Posterior cingulate gyrus (tissue), 11 donors: Measurements from ENCODE around the gene SIGLEC10.

ENCODE experiments used
- DNase-seq, 10 donors: peaks; one replicate each; pipeline versions ENCODE4 v3.0.0 to v3.0.0-alpha.2; 2020 to 2021; ENCODE audit warnings: mixed read lengths in 3 of 10
- intact Hi-C: fragments of 100-400 bp; cut with DNase I; formaldehyde crosslinking; loops from one replicate; pipeline ENCODE4 v1.15.1; 2023

The SIGLEC10 gene

GRCh38 chr19:51398096-51398704 is 19.2 kb downstream of the SIGLEC10 start:
- intact Hi-C loops: loop anchor here (10.0 kb wide), 1 partner anchor 257 kb away; no protein-coding TSS in a partner anchor

GRCh38 chr19:51397453-51397852 is 20.0 kb downstream of the SIGLEC10 start:
- intact Hi-C loops: loop anchor here (10.0 kb wide), 1 partner anchor 257 kb away; no protein-coding TSS in a partner anchor
- DNase-seq: peak in 1 of 10 donors; percentile 8

More at GRCh38 chr19:51398096-51398704, 19.2 kb downstream of the SIGLEC10 start:
- DNase-seq: peak in 1 of 10 donors; percentile 1

GRCh38 chr19:51396175-51396574 is 21.3 kb downstream of the SIGLEC10 start:
- intact Hi-C loops: loop anchor here (10.0 kb wide), 1 partner anchor 259 kb away; no protein-coding TSS in a partner anchor
- DNase-seq: no peak

- intact Hi-C loops: loop anchor here (1.0 to 10.0 kb wide), 3 partner anchors 28 to 261 kb away; partner anchors contain the start of gene ETFB
- peak; percentile 79 to 98 (median 90) for DNase-seq
Observed at GRCh38 chr19:51394050-51394836, 23.2 kb downstream of the SIGLEC10 start.

GRCh38 chr19:51392701-51393100 is 24.7 kb downstream of the SIGLEC10 start:
- intact Hi-C loops: loop anchor here (10.0 kb wide), 1 partner anchor 262 kb away; no protein-coding TSS in a partner anchor
- no peak for DNase-seq

- intact Hi-C loops: loop anchor here (10.0 kb wide), 1 partner anchor 264 kb away; no protein-coding TSS in a partner anchor
- no peak for DNase-seq
Observed at GRCh38 chr19:51391073-51391611, 26.3 kb downstream of the SIGLEC10 start.

GRCh38 chr19:51389143-51389542 is 28.3 kb downstream of the SIGLEC10 start:
- DNase-seq: peak in 2 of 10 donors; percentile 49 to 79
- intact Hi-C loops: no loop called here

GRCh38 chr19:51387924-51388389 is 29.5 kb downstream of the SIGLEC10 start, which contains the start of gene LIM2:
Gene LIM2, minus strand, starts transcription at chr19:51387974. Its CDS starts 531 bp downstream, at chr19:51387443.
- intact Hi-C loops: no loop called here
- DNase-seq: peak in 2 of 10 donors; percentile 12 to 48

- DNase-seq: peak in 2 of 10 donors; percentile 56 to 76
- intact Hi-C loops: no loop called here
Observed at GRCh38 chr19:51386882-51387520, 30.4 kb downstream of the SIGLEC10 start.

GRCh38 chr19:51382004-51382403 is 35.4 kb downstream of the SIGLEC10 start:
- intact Hi-C loops: no loop called here
- DNase-seq: peak in 1 of 10 donors; percentile 32

- DNase-seq: peak in 3 of 10 donors; percentile 39 to 61 (median 58)
- intact Hi-C loops: no loop called here
Observed at GRCh38 chr19:51380379-51380778, 37.1 kb downstream of the SIGLEC10 start.

- DNase-seq: no peak
- intact Hi-C loops: no loop called here
Observed at GRCh38 chr19:51377422-51377821, 40.0 kb downstream of the SIGLEC10 start.

GRCh38 chr19:51375504-51376221 is 41.8 kb downstream of the SIGLEC10 start:
- intact Hi-C loops: no loop called here
- peak in 3 of 10 donors; percentile 17 to 37 (median 29) for DNase-seq

GRCh38 chr19:51372649-51373504 is 44.6 kb downstream of the SIGLEC10 start, which contains the start of gene NKG7:
Gene NKG7, minus strand, starts transcription at chr19:51372654. Its CDS starts 119 bp downstream, at chr19:51372535.
- peak in 3 of 10 donors; percentile 10 to 42 (median 18) for DNase-seq
- intact Hi-C loops: no loop called here

GRCh38 chr19:51372021-51372648 is 45.3 kb downstream of the SIGLEC10 start:
- DNase-seq: peak in 3 of 10 donors; percentile 59 to 69 (median 64)
- intact Hi-C loops: no loop called here

- intact Hi-C loops: no loop called here
- peak in 2 of 10 donors; percentile 49 to 67 for DNase-seq
Observed at GRCh38 chr19:51371186-51371690, 46.2 kb downstream of the SIGLEC10 start.

GRCh38 chr19:51370230-51370629 is 47.2 kb downstream of the SIGLEC10 start:
- peak in 2 of 10 donors; percentile 9 to 39 for DNase-seq
- intact Hi-C loops: no loop called here
